Suppressor macrophage treated with lipopolysaccharide for 4 hours (primary cell): Measurements from ENCODE around the gene AP1B1.
"Not testable (repeated sequence)": the region's sequence is repeated elsewhere in the genome, so short reads cannot be mapped to it uniquely, and the experiment has no call there.

Experiments used
- DNase-seq: peaks from one replicate; pipeline ENCODE4 v3.0.0-alpha.2; 2020

Gene AP1B1

DNA sequence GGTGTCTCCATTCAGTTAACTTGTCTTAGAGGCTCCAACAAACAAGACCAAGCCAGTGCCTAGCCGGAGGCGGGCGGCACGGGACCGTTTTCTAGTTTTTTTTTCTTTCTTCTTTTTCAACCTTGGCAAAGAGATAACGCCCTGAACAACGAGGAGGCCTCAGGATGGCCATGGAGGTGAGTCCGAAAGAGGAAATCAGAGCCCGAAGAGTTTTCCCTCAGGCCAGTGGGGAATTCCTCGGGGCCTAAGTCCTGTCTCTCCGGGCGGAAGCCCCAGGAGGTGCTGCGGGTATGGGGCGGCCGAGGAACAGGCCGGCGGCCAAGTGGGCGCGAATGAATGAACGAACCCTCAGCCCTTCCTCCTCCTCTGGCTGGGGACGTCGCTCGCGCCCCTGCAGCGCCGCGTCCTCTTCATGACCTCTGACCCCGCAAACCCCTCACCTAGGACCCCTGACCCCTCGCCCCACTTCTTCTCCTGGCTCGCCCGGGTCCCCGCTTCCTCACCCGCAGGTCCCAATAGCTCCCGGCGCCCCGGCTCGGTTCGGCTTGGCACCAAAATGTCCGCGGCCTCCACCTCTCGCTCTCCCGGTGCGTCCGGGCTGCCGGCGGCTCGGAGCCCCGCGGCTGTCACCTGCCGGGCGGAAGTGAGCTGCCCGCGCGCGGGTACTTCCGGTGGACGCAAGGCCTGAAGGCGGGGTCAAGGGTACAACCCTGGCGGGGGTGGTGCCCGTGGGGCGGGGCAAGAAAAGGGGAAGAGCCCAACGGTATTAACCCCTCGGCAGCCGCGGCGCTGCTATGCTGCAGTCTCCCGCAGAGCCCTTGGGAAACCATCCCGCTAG lies at the start of gene AP1B1:
TSS of gene AP1B1 (minus strand) at position 650 of the 838 bp plus-strand sequence. CDS start 21,327 bp downstream, outside the sequence.
- peak; percentile 95 for DNase-seq

DNA sequence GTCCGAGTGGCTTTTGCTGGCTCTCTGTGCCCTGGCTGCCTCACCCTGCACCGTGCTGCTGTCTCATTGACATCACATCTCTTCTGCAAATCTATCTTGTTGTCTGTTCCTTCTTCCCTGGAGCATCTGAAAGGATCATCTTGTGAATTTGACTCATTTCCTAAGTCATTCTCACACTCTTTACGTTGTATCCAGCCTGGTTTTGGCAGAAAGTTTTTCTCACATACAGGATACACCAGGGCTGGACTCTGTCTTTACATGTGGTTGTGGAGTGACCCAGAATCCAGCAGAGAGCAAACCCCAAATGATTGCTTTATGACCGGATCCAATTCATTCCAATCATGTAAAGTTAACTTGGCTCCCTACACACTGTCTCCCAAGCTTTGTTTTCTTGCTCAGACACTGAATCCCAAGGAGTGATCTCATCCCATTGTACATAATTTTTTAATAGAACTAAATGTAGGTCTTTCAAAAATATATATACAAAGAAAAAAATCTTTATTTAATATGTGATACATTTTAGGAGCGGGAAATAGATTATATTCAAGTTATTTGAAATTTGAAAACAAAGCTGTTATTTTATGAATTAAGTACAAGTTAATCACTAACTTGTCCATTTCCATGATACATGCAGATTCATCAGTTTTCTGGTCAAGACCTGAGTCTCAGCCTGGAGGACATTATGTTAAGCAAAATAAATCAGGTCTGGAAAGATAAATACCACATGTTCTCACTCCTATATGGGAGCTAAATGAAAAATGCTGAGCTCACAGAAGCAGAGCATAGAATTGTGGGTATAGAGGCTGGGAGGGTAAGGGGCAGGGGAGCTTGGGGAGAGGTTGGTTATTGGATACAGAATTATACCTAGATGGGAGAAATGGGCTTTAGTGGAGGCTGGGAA lies 47.1 kb upstream of the AP1B1 start:
- DNase-seq: no peak

DNA sequence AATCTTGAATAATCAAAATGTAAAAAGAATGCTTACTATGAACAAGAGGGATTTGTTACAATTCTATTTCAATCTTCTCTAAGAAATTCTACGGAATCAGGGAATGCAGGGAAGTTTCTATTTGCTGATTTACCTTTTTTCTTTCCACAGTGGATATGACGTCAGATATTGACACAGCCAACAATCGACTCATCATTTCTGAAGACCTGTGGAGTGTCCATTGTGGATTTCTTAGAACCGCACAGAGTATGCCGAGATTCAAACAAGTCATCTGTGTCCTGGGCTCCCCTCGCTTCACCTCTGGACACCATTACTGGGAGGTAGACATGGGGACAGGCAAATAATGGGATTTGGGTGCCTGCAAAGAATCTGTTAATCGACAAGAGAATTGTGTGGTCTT lies 45.9 kb upstream of the AP1B1 start:
- no peak for DNase-seq

DNA sequence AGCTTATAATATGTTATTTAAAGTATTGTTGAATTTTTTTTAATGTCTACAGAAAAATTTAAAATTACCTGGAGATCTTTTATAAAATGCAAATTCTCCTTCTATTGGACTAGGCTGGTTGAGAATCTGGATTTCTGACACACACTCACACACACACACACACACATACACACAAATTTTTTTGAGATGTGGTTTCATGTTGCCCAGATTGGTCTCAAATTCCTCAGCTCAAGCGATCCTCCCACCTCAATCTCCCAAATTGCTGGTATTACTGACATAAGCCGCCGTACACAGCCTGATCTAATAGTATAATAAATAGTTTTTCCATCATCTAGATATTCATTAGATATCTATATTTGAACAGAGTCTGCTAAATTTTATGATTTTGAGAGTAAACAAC lies 45.5 kb upstream of the AP1B1 start:
- no peak for DNase-seq

GRCh38 chr22:29431986-29432385 lies 43.6 kb upstream of the AP1B1 start:
- no peak for DNase-seq

- no peak for DNase-seq
Observed at GRCh38 chr22:29427176-29427760, 38.9 kb upstream of the AP1B1 start.

GRCh38 chr22:29426476-29426875 lies 38.1 kb upstream of the AP1B1 start:
- no peak for DNase-seq

DNA sequence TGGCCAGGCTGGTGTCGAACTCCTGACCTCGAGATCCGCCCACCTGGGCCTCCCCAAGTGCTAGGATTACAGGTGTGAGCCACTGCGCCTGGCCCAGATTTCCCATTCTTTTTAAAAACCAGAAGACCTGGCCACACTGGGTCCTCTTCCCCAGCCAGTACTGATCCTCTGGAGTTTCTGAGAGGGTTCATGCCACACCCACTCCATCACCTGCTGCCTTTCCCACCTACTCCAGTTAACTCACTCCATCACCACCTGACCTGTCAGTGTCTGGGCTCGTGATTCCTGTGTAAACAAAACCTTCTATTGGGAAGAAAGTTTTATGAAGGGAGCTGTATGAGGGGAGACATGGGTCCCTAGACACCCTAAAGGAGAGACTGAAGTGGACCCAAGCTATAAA lies 30.3 kb upstream of the AP1B1 start:
- DNase-seq: not testable (repeated sequence)

- DNase-seq: peak; percentile 94
Observed at GRCh38 chr22:29414951-29415591, 26.7 kb upstream of the AP1B1 start.

- DNase-seq: not testable (repeated sequence)
Observed at GRCh38 chr22:29412772-29413171, 24.4 kb upstream of the AP1B1 start.

DNA sequence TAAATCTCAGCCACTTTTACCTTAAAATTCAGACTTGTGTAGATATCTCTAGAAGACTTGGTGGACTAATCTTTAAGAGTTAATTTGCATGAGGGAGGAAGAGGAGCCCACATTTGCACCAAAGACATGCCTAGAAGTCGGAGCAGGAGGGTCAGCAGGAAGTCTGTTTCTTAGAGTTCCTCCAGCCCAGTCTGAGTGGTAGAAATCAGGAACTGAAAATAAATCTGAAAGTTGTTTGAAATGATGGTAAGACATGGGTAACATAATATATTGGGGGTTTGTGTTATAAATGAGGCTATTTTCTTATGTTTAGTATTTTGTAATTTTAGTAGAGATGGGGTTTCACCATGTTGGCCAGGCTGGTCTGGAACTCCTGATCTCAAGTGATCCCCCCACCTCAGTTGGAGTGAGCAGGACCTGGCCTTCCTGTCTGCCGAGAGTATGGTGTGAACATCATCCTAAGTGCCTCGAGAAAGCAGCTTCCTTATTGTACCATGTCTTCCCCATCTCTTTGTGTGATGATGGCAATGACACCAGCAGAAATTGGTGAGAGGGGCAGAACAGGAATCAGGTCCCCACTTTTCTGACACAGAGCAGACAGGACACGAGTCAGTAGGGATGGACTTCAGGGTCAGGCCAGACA lies 23.3 kb upstream of the AP1B1 start:
- peak; percentile 53 for DNase-seq

GRCh38 chr22:29408940-29409339 lies 20.6 kb upstream of the AP1B1 start:
- DNase-seq: peak; percentile 54

GRCh38 chr22:29401538-29401937 lies 13.2 kb upstream of the AP1B1 start:
- DNase-seq: not testable (repeated sequence)

DNA sequence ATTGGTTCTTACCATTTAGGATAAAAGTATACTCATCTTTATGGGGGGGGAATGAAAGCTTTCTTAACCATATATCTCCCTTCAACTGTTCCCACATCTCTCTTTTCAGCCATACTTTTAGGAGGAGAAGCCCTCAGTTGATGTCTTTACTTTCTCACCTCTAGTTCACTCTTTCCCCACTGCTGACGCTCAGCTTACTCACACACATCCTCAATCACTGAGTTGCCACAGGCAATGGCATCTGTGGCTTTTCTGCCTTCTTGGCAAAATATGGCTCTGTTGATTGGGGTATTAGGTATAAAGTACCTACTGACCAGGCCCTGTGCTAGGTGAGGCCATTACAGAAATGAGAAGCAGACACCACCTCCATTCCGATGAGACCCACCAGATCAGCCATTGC lies 12.2 kb upstream of the AP1B1 start:
- no peak for DNase-seq

DNA sequence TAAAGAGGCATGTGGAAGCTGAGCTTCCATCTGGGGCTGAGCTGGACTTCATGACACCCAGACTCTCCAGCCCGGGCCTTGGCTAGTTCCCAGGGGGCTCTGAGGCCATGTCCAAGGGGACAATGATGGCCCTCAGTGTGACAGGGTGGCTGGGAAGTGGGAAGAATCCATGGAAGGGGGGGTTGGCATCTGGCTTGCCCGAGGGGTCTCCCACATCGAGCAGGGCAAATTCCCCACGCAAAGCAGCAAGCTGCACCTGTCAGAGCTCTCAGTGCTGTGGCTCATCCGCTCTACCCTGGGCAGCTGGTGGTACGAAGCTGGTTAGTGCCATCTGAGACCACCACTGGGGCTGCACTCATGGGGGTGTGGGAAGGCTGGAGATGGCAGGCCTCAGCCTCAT lies 9.4 kb upstream of the AP1B1 start:
- no peak for DNase-seq

DNA sequence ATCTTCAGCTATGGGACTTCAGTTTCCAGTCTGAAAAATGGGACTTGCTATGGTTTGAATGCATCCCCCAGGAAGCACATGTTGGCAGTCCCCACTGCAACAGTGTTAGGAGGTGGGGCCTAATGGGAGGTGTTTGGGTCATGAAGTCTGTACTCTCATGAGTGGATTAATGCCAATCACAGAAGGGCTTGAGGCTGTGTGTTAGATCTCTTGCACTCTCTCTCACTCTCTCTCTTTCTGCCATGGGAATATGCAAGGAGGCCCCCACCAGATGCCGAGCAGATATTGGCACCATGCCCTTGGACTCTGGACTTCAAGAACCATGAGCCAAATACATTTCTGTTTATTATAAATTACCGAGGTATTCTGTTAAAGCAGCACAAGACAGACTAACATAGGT lies 7.8 kb upstream of the AP1B1 start:
- DNase-seq: no peak

DNA sequence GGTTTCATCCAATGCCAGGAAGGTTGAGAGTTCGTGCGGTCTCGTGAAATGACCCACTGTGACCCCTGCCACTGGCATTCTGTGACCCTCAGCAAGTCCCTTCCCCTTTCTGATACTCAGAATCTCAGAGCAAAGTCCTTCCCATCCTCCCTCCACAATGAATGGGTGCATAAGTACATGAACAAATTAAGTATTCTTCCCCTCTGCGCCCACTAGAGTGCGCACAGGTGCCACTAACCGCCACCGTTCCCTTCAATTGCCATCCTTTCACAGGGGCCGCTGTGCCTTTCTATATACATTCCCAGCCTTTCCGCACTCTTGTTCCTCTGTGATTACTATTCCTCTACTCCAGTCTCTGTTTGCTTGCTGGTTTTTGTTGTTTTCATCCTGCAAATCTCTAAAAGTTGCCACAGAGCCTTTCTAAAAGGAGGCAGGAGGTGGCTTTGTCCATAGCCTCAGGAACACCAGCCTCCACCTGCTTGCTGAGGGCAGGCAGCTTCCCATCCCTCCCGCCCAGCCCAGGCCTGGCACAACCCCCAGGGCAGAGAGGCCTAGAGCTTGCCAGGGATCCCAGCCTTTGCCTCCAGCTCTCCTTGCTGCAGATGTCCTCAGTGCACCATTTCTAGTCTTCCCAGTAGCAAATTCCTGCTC lies 6.7 kb upstream of the AP1B1 start:
- DNase-seq: peak; percentile 82

- DNase-seq: no peak
Observed at GRCh38 chr22:29393019-29393608, 4.7 kb upstream of the AP1B1 start.

DNA sequence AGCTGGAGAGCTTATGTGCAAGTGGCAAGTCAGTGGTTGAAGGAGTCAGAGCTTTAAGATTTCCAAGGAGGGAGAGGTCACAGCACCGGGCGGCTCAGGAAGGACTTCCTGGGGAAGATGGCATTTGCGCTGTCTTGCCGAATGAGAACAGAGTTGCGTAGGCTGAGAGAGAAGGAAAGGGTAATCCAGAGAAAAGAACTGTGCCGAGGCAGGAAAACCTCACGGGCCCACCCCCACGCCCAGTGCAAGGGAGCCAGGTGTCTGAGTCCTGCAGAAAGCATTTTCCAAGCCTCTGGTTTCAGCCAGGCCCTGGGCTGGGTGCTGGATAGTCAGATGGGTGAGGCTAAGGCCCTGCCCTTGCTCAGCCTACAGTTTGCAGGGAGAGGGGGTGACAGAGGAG lies 3.2 kb upstream of the AP1B1 start:
- no peak for DNase-seq

GRCh38 chr22:29390270-29390669 lies 1.9 kb upstream of the AP1B1 start:
- no peak for DNase-seq

GRCh38 chr22:29388759-29389090 lies 355 bp upstream of the AP1B1 start:
- DNase-seq: no peak

DNA sequence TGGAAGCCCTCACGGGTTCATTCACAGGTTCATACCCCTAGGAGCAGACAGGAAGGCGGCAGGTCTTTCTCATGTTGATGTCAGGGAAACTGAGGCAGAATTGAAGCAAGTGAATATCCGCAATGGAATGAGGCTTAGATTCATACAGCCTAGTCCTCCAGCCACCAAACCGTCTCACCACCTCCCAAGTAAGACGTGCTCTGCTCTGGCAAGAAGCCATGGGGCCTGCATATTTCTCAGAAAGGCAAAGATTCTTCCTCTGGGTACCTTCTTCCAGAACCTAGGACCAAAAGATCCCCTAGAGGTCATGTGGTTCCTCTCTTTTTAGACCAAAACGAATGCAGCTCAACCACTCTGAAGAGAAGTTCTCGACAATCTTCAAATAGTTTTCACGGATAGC lies 1.7 kb downstream of the AP1B1 start:
- DNase-seq: no peak
